Measurements from ENCODE around the gene EPHX1.

DNA sequence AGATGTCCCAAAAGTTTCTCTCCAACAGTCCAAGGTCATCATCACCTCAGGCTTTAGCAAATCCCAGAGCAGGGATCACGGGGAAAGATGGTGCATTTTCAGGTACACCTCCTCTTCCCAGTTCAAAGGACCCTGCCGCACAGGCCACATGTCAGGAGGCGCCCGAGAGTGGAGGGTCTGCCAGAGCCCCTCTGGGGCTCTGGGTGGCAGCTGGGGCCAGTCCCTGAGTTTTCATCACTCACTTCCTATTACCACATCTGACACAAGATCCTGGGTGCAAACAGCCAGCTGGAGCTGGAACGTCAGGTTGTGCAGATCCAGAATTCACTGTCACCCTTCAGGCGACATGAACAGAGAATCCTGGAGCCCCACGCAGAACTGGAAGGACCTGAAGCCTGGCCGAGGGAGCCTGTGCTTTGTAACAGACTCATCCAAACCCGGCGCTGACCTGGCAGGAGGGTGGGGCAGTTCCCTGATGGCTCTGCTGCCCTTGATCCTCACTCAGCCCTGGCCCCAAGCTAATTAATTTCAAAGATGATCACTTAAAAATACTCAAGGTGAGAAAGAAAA is 63.4 kb downstream of the EPHX1 start:
- TF ChIP-seq CTCF (IDR thresholded peaks at IDR 0.05) (no peak), EZH2 (IDR thresholded peaks at IDR 0.05; ENCODE audit: borderline replicate concordance, insufficient read depth, low read depth, low read length, poor library complexity, severe bottlenecking) (no peak)
